Measurements from ENCODE around the gene INPP5F.
"Not testable (repeated sequence)": the region's sequence is repeated elsewhere in the genome, so short reads cannot be mapped to it uniquely, and the experiment has no call there.

The INPP5F gene

GRCh38 chr10:119706521-119707278, 19.1 kb upstream of the INPP5F start:
- peak; percentile 40 for DNase-seq

- not testable (repeated sequence) for DNase-seq
These were observed 18.5 kb upstream of the INPP5F start for GRCh38 chr10:119707331-119707730.

GRCh38 chr10:119710935-119711334, 14.9 kb upstream of the INPP5F start:
- DNase-seq: not testable (repeated sequence)

DNA sequence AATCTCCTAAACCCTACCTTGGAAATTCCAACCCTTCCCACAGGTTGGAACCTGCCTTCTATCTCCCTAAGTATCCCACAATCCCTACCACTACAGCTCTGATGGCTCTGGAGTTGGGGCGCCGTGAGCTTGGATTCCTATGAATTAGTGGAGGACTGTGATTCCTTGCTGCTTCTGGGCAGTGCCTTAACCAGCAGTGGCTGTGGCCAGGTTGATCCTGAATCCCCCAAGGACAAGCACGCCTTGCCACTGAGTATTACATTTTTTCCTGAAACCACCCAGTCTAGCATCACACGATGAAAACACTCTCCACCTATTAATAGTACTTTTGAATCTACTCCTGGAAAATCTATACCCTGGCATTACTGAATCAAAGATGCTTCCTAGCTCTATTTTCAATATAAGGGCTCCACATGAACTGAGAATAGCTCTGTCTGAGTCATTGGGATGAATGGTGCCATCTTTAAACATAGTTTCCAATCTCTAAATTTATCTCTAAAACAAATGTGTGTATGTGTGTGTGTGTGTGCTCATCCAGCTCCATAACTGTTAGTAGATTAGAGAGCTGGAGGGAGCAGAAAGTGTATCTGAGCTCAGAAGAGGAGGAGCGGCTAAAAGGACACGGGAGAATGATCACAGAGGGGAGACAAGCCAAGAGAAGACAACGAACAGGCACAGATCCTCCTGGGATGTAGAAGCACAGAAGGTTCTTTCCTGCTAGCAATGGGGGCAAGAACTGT, 11.9 kb upstream of the INPP5F start:
- no peak for DNase-seq

GRCh38 chr10:119714484-119714816, 11.4 kb upstream of the INPP5F start:
- no peak for DNase-seq

- peak; percentile 47 for DNase-seq
These were observed 10.0 kb upstream of the INPP5F start for GRCh38 chr10:119715628-119716505.

DNA sequence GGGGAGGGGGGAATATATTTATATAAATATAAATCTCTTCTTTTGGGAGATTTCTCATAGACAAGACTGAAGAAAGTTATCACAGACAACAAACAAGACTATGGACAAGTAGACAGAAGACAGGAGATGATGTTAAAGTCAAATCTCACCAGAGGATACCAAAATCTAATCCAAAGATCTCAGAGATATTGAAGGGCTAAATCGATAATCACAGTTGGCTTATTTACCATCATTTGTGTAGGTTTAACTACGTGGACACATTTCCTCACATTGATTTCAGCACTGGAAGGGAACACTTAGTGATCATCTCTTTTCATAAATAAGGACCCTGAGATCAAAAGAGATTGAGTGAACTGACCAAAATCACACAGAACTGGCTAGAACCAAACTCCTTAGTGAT, 2.7 kb upstream of the INPP5F start:
- DNase-seq: no peak

- DNase-seq: no peak
These were observed 2.2 kb upstream of the INPP5F start for GRCh38 chr10:119723624-119724023.

GRCh38 chr10:119724593-119725516, 995 bp upstream of the INPP5F start:
- DNase-seq: peak; percentile 85

- DNase-seq: no peak
These were observed 378 bp upstream of the INPP5F start for GRCh38 chr10:119725517-119725827.

- no peak for DNase-seq
These were observed 919 bp downstream of the INPP5F start for GRCh38 chr10:119726676-119727261.

DNA sequence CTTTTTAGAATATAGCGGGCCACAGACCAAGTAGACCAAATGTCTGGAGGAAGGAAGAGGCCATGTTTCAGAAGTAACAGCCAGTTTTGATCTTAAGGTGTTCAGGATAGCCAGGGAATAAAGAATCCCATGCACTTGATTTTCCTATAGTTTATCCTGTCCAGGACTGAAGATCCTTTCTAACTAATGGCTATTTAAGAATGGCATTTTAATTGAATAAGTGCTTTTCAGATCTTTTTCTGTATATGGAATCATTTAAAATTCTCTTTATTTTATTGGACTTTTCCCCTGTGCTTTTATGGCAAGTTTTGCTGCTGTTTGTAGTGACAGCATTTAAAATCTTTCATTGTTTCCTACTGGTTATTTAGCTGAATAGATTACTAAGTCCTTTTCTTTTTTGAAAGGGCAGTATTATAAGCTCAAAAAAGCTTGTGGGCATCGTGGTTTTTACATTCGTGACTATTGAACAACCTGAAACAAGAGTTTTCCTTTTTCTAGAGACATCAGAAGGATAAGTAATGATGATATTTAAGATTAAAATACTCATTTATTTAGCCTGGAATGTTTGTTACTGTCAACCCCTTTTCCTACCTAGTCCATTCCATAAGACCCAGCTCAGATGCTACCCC, 2.4 kb downstream of the INPP5F start:
- DNase-seq: no peak

- DNase-seq: no peak
These were observed 8.8 kb downstream of the INPP5F start for GRCh38 chr10:119734396-119735332.

DNA sequence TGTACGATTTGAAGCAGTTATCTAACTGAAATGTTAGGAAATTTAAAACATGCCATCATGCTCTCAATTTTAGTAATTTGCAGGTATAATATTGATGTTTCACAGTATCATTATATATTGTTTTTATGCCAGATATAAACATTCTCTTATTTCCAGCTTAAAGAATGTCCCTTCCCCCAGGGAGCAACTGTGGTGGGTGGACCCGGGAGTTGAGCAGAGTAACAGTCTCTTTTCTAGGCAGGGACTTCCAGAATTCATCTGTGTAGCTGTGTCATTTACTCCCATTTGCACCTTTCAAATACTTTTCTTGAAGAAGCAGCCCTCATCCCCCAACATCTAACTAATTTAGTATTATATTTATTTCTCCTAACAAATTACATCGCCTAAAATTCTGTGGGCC, 9.6 kb downstream of the INPP5F start:
- no peak for DNase-seq

GRCh38 chr10:119736220-119736619, 10.4 kb downstream of the INPP5F start:
- no peak for DNase-seq

GRCh38 chr10:119737039-119737663, 11.3 kb downstream of the INPP5F start:
- DNase-seq: no peak

- DNase-seq: peak; percentile 45
These were observed 12.0 kb downstream of the INPP5F start for GRCh38 chr10:119737823-119738222.

GRCh38 chr10:119738962-119739361, 13.1 kb downstream of the INPP5F start:
- DNase-seq: no peak

- DNase-seq: no peak
These were observed 14.2 kb downstream of the INPP5F start for GRCh38 chr10:119740096-119740495.

Data from MV-4-11 (cell line).